Vagina (tissue), 2 donors: ENCODE measurements around the gene LRRC26. TPM values are rescaled to one million over a fixed set of nuclear protein-coding genes. Genes with fewer than 3 reads are reported as not detected.

Experiments
- DNase-seq, 2 donors: peaks; one replicate each; pipeline ENCODE4 v3.0.0-alpha.2; 2017; ENCODE audit errors: extremely low spot score in 2 of 2
- H3K27ac ChIP-seq: fragments of 200-600 bp; sonication (generic); one replicate; pipeline ENCODE4 v1.5.1; 2019
- H3K27me3 ChIP-seq: fragments of 200-600 bp; sonication (generic); one replicate; pipeline ENCODE4 v1.5.1; 2019
- H3K36me3 ChIP-seq, 2 donors: fragments of 200-600 bp; sonication (generic); one replicate each; pipeline ENCODE4 v1.5.1; 2017 to 2019
- H3K4me1 ChIP-seq: fragments of 200-600 bp; sonication (generic); one replicate; pipeline ENCODE4 v1.5.1; 2019
- H3K4me3 ChIP-seq, 2 donors: fragments of 200-600 bp; sonication (generic); 1 replicate in 1 of 2; 2 replicates in 1 of 2; pipeline ENCODE4 v1.5.1; 2016 to 2019
- H3K9me3 ChIP-seq: fragments of 200-600 bp; sonication (generic); one replicate; pipeline ENCODE4 v1.5.1; 2019
- CTCF ChIP-seq, 3 experiments: fragments of 450-650 bp in 2 of 3; fragments of 200-600 bp in 1 of 3; sonication (generic) in 1 of 3; IDR thresholded peaks; one replicate each; pipeline ENCODE4 v1.5.1; 2017 to 2019; ENCODE audit warnings: antibody characterized with exemption in 3 of 3, mild to moderate bottlenecking in 2 of 3, moderate library complexity in 2 of 3
- POLR2A ChIP-seq, 2 donors: fragments of 450-650 bp; IDR thresholded peaks; one replicate each; pipeline ENCODE4 v1.6.1; 2017; ENCODE audit warnings: antibody characterized with exemption in 2 of 2, mild to moderate bottlenecking in 2 of 2, moderate library complexity in 2 of 2
- POLR2AphosphoS5 ChIP-seq, 2 donors: sonication (generic); formaldehyde crosslinking; IDR thresholded peaks; one replicate each; pipeline ENCODE4 v1.9.0; 2017; ENCODE audit warnings: antibody characterized with exemption in 2 of 2, mild to moderate bottlenecking in 2 of 2, low read depth in 1 of 2; ENCODE audit not compliant: insufficient read depth in 1 of 2
- intact Hi-C: fragments of 100-400 bp; cut with DNase I; formaldehyde crosslinking; loops from one replicate; pipeline ENCODE4 v1.15.1; 2023
- total RNA-seq: library from RNA; depleted of rRNA; stranded (reverse); fragments of >200 nt; gene quantifications from one replicate; pipeline ENCODE4 v1.2.3, GENCODE V29; 2016

Gene LRRC26
- total RNA-seq, 1 donor from 2014 or later = not detected

DNA sequence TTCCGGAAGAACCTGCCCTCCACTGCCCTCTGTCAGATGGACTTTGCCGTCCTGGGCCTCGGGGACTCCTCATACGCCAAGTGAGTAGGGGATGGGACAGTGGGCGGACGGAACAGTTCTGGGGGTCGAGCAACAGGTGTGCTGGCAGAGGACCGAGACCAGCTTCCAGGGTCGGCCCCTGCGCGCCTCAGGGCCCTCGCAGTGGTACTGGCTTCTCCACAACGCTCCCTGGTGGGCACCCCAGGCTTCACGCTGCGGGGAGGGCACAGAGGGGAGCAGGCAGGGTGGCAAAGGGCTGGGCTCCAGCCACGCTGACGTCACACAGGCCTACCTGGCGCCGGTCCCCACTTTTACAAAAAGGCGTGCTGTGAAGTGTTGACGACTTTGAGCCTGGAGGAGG, 42.7 kb upstream of the LRRC26 start:
- peaks cover 1% of the 10 kb centered on the region for H3K4me1 ChIP-seq
- TF ChIP-seq POLR2AphosphoS5 (IDR thresholded peaks at IDR 0.05; ENCODE audit: insufficient read depth in 1 of 2, low read depth in 1 of 2) = no peak
- TF ChIP-seq POLR2A (IDR thresholded peaks at IDR 0.05) = no peak
- TF ChIP-seq CTCF (IDR thresholded peaks at IDR 0.05) = no peak
- H3K27ac ChIP-seq = no peak overlapping the region
- no peak overlapping the region for H3K4me3 ChIP-seq
- no peaks in the 10 kb centered on the region for H3K36me3 ChIP-seq
- DNase-seq = no peak
- no peaks in the 10 kb centered on the region for H3K9me3 ChIP-seq
- intact Hi-C loops = no loop called here
- H3K27me3 ChIP-seq = no peaks in the 10 kb centered on the region

DNA sequence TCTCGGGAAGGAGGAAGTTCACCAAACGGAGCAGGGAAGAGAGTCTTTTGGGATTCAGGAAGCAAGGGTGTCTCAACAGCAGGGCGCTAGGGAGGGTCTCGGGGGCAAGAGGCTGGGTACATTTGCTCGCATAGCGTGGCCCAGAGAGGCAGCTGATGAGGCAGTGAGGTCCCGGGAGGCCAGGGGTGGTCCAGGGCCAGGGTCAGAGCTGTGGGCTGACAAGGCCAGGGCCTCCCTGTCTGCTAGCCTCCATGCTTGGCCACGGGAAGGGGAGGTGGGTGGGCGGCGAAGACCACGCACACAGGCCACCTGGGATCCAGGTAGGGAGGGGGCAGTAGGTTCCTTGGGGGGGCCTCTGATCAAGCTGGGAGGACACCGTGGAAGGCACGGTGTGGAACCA, 41.7 kb upstream of the LRRC26 start:
- Histone ChIP-seq H3K4me1 (peaks cover 6% of the 10 kb centered on the region), H3K36me3 (no peaks in the 10 kb centered on the region), H3K27me3 (no peaks in the 10 kb centered on the region), H3K9me3 (no peaks in the 10 kb centered on the region), H3K27ac (no peak overlapping the region), H3K4me3 (no peak overlapping the region)
- TF ChIP-seq POLR2AphosphoS5 (IDR thresholded peaks at IDR 0.05; ENCODE audit: insufficient read depth in 1 of 2, low read depth in 1 of 2) (no peak), CTCF (IDR thresholded peaks at IDR 0.05) (no peak), POLR2A (IDR thresholded peaks at IDR 0.05) (no peak)
- intact Hi-C loops = no loop called here
- DNase-seq = no peak

GRCh38 chr9:137206602-137207001, 36.8 kb upstream of the LRRC26 start:
- no peaks in the 10 kb centered on the region for H3K9me3 ChIP-seq
- TF ChIP-seq POLR2AphosphoS5 (IDR thresholded peaks at IDR 0.05; ENCODE audit: insufficient read depth in 1 of 2, low read depth in 1 of 2) = no peak
- no peak for TF ChIP-seq CTCF (IDR thresholded peaks at IDR 0.05)
- no peak for TF ChIP-seq POLR2A (IDR thresholded peaks at IDR 0.05)
- H3K4me3 ChIP-seq = peak overlapping the region; percentile 76 to 96
- no peaks in the 10 kb centered on the region for H3K27me3 ChIP-seq
- intact Hi-C loops = no loop called here
- no peaks in the 10 kb centered on the region for H3K36me3 ChIP-seq
- no peak for DNase-seq
- peaks cover 46% of the 10 kb centered on the region for H3K4me1 ChIP-seq
- H3K27ac ChIP-seq = no peak overlapping the region

- intact Hi-C loops = no loop called here
- peaks cover 54% of the 10 kb centered on the region for H3K4me1 ChIP-seq
These were observed 35.5 kb upstream of the LRRC26 start, which contains the start of the genes NDOR1 and TMEM203 for GRCh38 chr9:137205126-137206069. TSS of gene NDOR1 (plus strand) at chr9:137205700. CDS start at chr9:137205778, 78 bp downstream. TSS of gene TMEM203 (minus strand) at chr9:137205648. CDS start at chr9:137205414, 234 bp downstream.

More at GRCh38 chr9:137205126-137206069, 35.5 kb upstream of the LRRC26 start, which contains the start of the genes NDOR1 and TMEM203:
- no peaks in the 10 kb centered on the region for H3K36me3 ChIP-seq
- no peaks in the 10 kb centered on the region for H3K9me3 ChIP-seq
- TF ChIP-seq CTCF (IDR thresholded peaks at IDR 0.05) (no peak), POLR2AphosphoS5 (IDR thresholded peaks at IDR 0.05; ENCODE audit: insufficient read depth in 1 of 2, low read depth in 1 of 2) (peak; percentile 87 to 93), POLR2A (IDR thresholded peaks at IDR 0.05) (peak in 1 of 2 donors; percentile 38)
- H3K4me3 ChIP-seq = peak within 1 kb of the TSS; percentile 76 to 96
- H3K27me3 ChIP-seq = no peaks in the 10 kb centered on the region
- peak within 1 kb of the TSS; percentile 71 for H3K27ac ChIP-seq
- no peak for DNase-seq
